Lung (tissue), 13 donors: Measurements from ENCODE around the gene SNRPD2. TPM values are rescaled to one million over a fixed set of nuclear protein-coding genes. Genes with fewer than 3 reads are reported as not detected.

Experiments
- ATAC-seq: fragments of 200-7000 bp; cut with Tn5 transposase; one replicate; pipeline ENCODE4 v1.9.1; 2020; ENCODE audit warnings: moderate number of reproducible peaks; ENCODE audit not compliant: insufficient read depth, low FRiP score
- DNase-seq, 3 donors: peaks; one replicate each; pipeline ENCODE4 v3.0.0-alpha.2; 2013 to 2017
- H3K27ac ChIP-seq, 2 donors: one replicate each; pipeline ENCODE4 v1.5.1; 2013; ENCODE audit warnings: mild to moderate bottlenecking in 2 of 2, moderate library complexity in 2 of 2, control low read depth in 1 of 2, inconsistent platforms in 1 of 2, low read depth in 1 of 2, low read length in 1 of 2
- H3K27me3 ChIP-seq, 3 donors: one replicate each; pipeline ENCODE4 v1.5.1; 2013; ENCODE audit warnings: low read length in 2 of 3; ENCODE audit not compliant: control insufficient read depth in 3 of 3, insufficient read depth in 3 of 3
- H3K36me3 ChIP-seq, 4 donors: one replicate each; pipeline ENCODE4 v1.5.1; 2013; ENCODE audit warnings: low read length in 4 of 4, mild to moderate bottlenecking in 1 of 4, moderate library complexity in 1 of 4; ENCODE audit not compliant: control insufficient read depth in 4 of 4, insufficient read depth in 4 of 4
- H3K4me1 ChIP-seq, 5 donors: one replicate each; pipeline ENCODE4 v1.5.1; 2013; ENCODE audit warnings: low read length in 5 of 5, mild to moderate bottlenecking in 2 of 5, moderate library complexity in 1 of 5; ENCODE audit not compliant: control insufficient read depth in 5 of 5, insufficient read depth in 5 of 5
- H3K4me3 ChIP-seq: one replicate; pipeline ENCODE4 v1.5.1; 2013; ENCODE audit warnings: mild to moderate bottlenecking, control low read depth, moderate library complexity
- H3K9ac ChIP-seq, 2 donors: one replicate each; pipeline ENCODE4 v1.5.1; 2013; ENCODE audit warnings: low read length in 2 of 2, control low read depth in 1 of 2; ENCODE audit not compliant: insufficient read depth in 1 of 2
- H3K9me3 ChIP-seq, 4 donors: one replicate each; pipeline ENCODE4 v1.5.1; 2013; ENCODE audit warnings: low read length in 3 of 4, mild to moderate bottlenecking in 1 of 4, moderate library complexity in 1 of 4; ENCODE audit not compliant: control insufficient read depth in 4 of 4, insufficient read depth in 3 of 4
- WGBS, 2 donors: extraction: QIAGEN DNeasy Blood & Tissue Kit; methylation state at CpG; one replicate each; pipeline ENCODE4 v1.1.7; 2013; 5-methylcytosine and 5-hydroxymethylcytosine counted together
- polyA plus RNA-seq, 2 donors: library from polyadenylated mRNA; stranded (reverse); fragments of 200-250 nt; gene quantifications; one replicate each; pipeline ENCODE4 v1.2.1, GENCODE V29; 2013
- small RNA-seq: library from RNA; depleted of rRNA; stranded (forward); fragments of <200 nt; gene quantifications from one replicate; pipeline ENCODE3, GENCODE V24; 2014; ENCODE audit warnings: low replicate concordance
- total RNA-seq, 2 donors: library from RNA; depleted of rRNA in 1 of 2; stranded (reverse); fragments of >200 nt in 1 of 2; gene quantifications; one replicate each; pipeline ENCODE4 v1.2.1, GENCODE V29; 2014 to 2021
- TF ChIP-seq, protein P1 (sequence below): IDR thresholded peaks from 2 replicates; pipeline ENCODE4 v1.5.1; 2012; ENCODE audit warnings: mild to moderate bottlenecking; ENCODE audit errors: control extremely low read depth, extremely low read depth
- donor health status: control.
- donor health status: control.
- donor health status: Bipolar disorder and iron deficiency.
- donor health status: healthy.
- donor health status: DM: yes; HTN: yes; CAD: no.

Gene SNRPD2
- total and polyA plus RNA-seq, 4 donors: 151 to 410 (median 337) TPM

- Histone ChIP-seq H3K4me1 (peaks cover 0 to 21% (median 0%) of the 10 kb centered on the region in 5 donors), H3K9ac (no peak overlapping the region), H3K36me3 (no peaks in the 10 kb centered on the region), H3K4me3 (no peak overlapping the region), H3K27me3 (peaks cover 0 to 19% (median 10%) of the 10 kb centered on the region in 3 donors), H3K27ac (peak overlapping the region in 1 of 2 donors; percentile 92), H3K9me3 (no peaks in the 10 kb centered on the region)
- TF ChIP-seq, protein P1, sequence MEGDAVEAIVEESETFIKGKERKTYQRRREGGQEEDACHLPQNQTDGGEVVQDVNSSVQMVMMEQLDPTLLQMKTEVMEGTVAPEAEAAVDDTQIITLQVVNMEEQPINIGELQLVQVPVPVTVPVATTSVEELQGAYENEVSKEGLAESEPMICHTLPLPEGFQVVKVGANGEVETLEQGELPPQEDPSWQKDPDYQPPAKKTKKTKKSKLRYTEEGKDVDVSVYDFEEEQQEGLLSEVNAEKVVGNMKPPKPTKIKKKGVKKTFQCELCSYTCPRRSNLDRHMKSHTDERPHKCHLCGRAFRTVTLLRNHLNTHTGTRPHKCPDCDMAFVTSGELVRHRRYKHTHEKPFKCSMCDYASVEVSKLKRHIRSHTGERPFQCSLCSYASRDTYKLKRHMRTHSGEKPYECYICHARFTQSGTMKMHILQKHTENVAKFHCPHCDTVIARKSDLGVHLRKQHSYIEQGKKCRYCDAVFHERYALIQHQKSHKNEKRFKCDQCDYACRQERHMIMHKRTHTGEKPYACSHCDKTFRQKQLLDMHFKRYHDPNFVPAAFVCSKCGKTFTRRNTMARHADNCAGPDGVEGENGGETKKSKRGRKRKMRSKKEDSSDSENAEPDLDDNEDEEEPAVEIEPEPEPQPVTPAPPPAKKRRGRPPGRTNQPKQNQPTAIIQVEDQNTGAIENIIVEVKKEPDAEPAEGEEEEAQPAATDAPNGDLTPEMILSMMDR: no peak
- DNase-seq (no peak), ATAC-seq (no peak)
- WGBS, 2 donors: 45 to 52% methylated on average over 17 of the region's 17 CpGs
These were observed 50.9 kb downstream of the SNRPD2 start for GRCh38 chr19:45640849-45641273.

DNA sequence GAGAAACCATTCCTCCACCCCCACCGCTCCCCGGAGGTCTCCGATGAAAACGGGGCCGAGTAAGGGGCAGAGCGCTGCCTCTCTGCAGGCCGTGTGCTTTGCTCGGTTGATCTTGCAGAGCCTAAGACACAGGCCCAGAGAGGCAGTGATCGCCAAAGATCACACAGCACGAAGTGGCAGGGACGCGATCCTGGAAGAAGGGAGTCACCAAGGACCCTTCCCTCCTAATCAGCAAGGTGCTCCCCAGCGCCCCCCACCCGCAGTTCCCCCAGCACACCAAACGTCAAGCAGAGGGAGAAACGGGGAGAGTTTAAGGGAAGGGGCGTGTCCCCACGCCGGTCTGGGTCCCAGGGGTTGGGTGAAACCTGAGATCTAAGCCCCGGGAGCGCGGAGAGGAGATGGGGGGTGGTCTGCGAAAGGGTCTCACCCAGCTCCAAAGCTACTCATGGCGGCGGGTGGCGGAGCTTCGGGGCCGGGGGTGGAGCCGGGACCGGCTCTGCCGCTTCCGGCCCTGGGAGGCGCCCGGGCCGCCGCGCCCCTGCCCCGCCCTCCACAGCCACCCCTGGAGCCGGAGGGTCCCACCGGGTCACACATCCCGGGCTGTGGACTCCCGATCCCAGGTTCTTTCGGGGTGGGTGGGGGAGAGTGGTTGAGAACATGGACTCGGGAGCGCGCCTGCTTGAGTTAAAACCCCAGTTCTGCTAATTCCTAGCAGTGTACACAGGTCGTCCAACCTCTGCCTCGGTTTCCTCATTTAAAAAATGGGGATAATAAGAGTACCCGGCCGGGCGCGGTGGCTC is 52.6 kb downstream of the SNRPD2 start, which contains the start of gene EML2:
EML2 (minus strand) TSS at position 468 of the 800 bp plus-strand sequence; CDS start at position 447, 21 bp downstream.
- peaks cover 0 to 21% (median 0%) of the 10 kb centered on the region in 5 donors for H3K4me1 ChIP-seq
- no peaks in the 10 kb centered on the region for H3K36me3 ChIP-seq
- ATAC-seq (no peak), DNase-seq (peak; percentile 69 to 79 (median 77))
- TF ChIP-seq, protein P1: peak; percentile 12
- peak within 1 kb of the TSS; percentile 36 to 59 for H3K9ac ChIP-seq
- peak within 1 kb of the TSS in 1 of 2 donors; percentile 73 for H3K27ac ChIP-seq
- no peaks in the 10 kb centered on the region for H3K9me3 ChIP-seq
- 3 to 4% methylated on average over 51 to 52 of the region's 52 CpGs for WGBS, 2 donors
- peaks cover 0 to 10% (median 5%) of the 10 kb centered on the region in 3 donors for H3K27me3 ChIP-seq
- peak within 1 kb of the TSS; percentile 64 for H3K4me3 ChIP-seq

DNA sequence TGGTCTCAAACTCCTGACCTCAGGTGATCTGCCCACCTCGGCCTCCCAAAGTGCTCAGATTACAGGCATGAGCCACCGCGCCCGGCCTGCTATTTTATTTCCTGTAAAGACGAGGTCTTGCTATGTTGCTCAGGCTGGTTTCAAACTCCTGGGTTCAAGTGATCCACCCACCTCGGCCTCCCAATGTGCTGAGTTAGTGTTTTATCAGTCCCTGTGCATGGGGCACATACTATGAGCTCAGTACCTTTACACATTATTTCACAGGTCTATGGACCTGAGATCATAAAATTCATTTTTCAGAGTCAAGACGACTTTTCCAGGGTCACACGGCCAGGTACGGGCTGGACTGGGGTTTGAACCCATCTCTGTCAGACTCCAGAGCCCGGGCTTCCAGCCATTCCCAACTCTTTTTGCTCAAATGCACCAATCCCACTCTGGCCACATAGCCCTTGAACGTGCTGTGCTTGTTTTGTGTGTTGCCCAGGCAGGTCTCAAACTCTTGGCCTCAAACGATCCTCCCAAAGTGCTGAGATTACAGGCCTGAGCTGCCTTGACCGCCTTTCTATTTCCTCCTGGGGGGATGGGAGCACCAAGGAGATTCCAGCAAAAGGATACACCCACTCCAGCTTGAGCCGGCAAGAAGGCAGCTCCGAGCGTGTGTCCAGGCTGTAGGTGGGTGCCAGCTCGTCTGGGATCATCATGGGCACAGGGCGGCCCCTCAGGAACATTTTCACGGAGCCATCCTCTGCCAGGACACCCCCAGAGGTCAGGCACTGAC is 53.7 kb downstream of the SNRPD2 start:
- ATAC-seq: no peak
- DNase-seq: peak in 2 of 3 donors; percentile 34 to 56
- H3K9ac ChIP-seq: no peak overlapping the region
- H3K27me3 ChIP-seq: no peaks in the 10 kb centered on the region
- H3K27ac ChIP-seq: no peak overlapping the region
- 76 to 88% methylated on average over 19 of the region's 19 CpGs for WGBS, 2 donors
- H3K4me1 ChIP-seq: peaks cover 0 to 18% (median 0%) of the 10 kb centered on the region in 5 donors
- H3K36me3 ChIP-seq: no peaks in the 10 kb centered on the region
- no peak overlapping the region for H3K4me3 ChIP-seq
- H3K9me3 ChIP-seq: no peaks in the 10 kb centered on the region
- TF ChIP-seq, protein P1: no peak

Small RNA genes within 50 kb of the gene (small RNA-seq; reads per million reads assigned to genes)
- gene MIR642A (0.21 reads per million, percentile 13 among the genes with 10 or more reads in this experiment), gene RN7SL836P (0.08 reads per million)

Other genes starting within 250 kb of the SNRPD2 start
- gene FOSB, start 224.0 kb downstream of the SNRPD2 start, total RNA-seq: 10 to 100 TPM in 1 of 2 donors, 1 to 10 TPM in 1; 9.9 to 24.2 TPM
- 10 to 100 TPM in 1 of 2 donors, 1 to 10 TPM in 1; 7.9 to 22.8 TPM for gene FOSB, start 224.0 kb downstream of the SNRPD2 start, polyA plus RNA-seq
- 10 to 100 TPM in 1 of 2 donors, 1 to 10 TPM in 1; 5.4 to 10.9 TPM for gene RTN2, start 194.9 kb downstream of the SNRPD2 start, total RNA-seq
- gene RTN2, start 194.9 kb downstream of the SNRPD2 start, polyA plus RNA-seq: 10 to 100 TPM in 1 of 2 donors, 1 to 10 TPM in 1; 8.3 to 10.3 TPM
- gene PPM1N, start 193.5 kb downstream of the SNRPD2 start, total RNA-seq: 1 to 10 TPM in 1 of 2 donors, under 1 TPM in 1; 0.37 to 2.3 TPM
- 1 to 10 TPM; 1.0 to 8.1 TPM for gene PPM1N, start 193.5 kb downstream of the SNRPD2 start, polyA plus RNA-seq
- 100 to 1,000 TPM in 1 of 2 donors, 10 to 100 TPM in 1; 49.1 to 211 TPM for gene VASP, start 184.5 kb downstream of the SNRPD2 start, total RNA-seq
- 100 to 1,000 TPM; 129 to 237 TPM for gene VASP, start 184.5 kb downstream of the SNRPD2 start, polyA plus RNA-seq
- 10 to 100 TPM in 1 of 2 donors, 1 to 10 TPM in 1; 3.5 to 13.6 TPM for gene OPA3, start 107.2 kb downstream of the SNRPD2 start, total RNA-seq
- 1 to 10 TPM; 5.5 to 9.9 TPM for gene OPA3, start 107.2 kb downstream of the SNRPD2 start, polyA plus RNA-seq
- 10 to 100 TPM in 1 of 2 donors, 1 to 10 TPM in 1; 1.3 to 11.0 TPM for gene GPR4, start 89.7 kb downstream of the SNRPD2 start, total RNA-seq
- gene GPR4, start 89.7 kb downstream of the SNRPD2 start, polyA plus RNA-seq: 10 to 100 TPM; 12.6 to 12.8 TPM
- gene EML2, start 52.6 kb downstream of the SNRPD2 start, total RNA-seq: 10 to 100 TPM; 31.9 to 74.5 TPM
- gene EML2, start 52.6 kb downstream of the SNRPD2 start, polyA plus RNA-seq: 10 to 100 TPM; 32.5 to 47.7 TPM
- gene GIPR, start 23.7 kb downstream of the SNRPD2 start, total RNA-seq: 10 to 100 TPM in 1 of 2 donors, 1 to 10 TPM in 1; 4.7 to 14.9 TPM
- gene GIPR, start 23.7 kb downstream of the SNRPD2 start, polyA plus RNA-seq: 1 to 10 TPM; 2.2 to 6.4 TPM
- 10 to 100 TPM in 1 of 2 donors, 1 to 10 TPM in 1; 6.3 to 12.2 TPM for gene QPCTL, start 713 bp upstream of the SNRPD2 start, total RNA-seq
- 10 to 100 TPM in 1 of 2 donors, 1 to 10 TPM in 1; 6.7 to 13.3 TPM for gene QPCTL, start 713 bp upstream of the SNRPD2 start, polyA plus RNA-seq
- gene FBXO46, start 38.9 kb upstream of the SNRPD2 start, total RNA-seq: 10 to 100 TPM; 11.2 to 19.0 TPM
- gene FBXO46, start 38.9 kb upstream of the SNRPD2 start, polyA plus RNA-seq: 1 to 10 TPM; 7.6 to 8.3 TPM
- gene MEIOSIN, start 41.5 kb upstream of the SNRPD2 start, total RNA-seq: not detected
- gene MEIOSIN, start 41.5 kb upstream of the SNRPD2 start, polyA plus RNA-seq: not detected
- gene SIX5, start 77.3 kb upstream of the SNRPD2 start, total RNA-seq: 10 to 100 TPM; 13.5 to 17.4 TPM
- 10 to 100 TPM; 11.7 to 12.7 TPM for gene SIX5, start 77.3 kb upstream of the SNRPD2 start, polyA plus RNA-seq
- 10 to 100 TPM; 32.4 to 70.4 TPM for gene DMPK, start 90.5 kb upstream of the SNRPD2 start, total RNA-seq
- gene DMPK, start 90.5 kb upstream of the SNRPD2 start, polyA plus RNA-seq: 10 to 100 TPM; 35.0 to 45.7 TPM
- gene DMWD, start 100.9 kb upstream of the SNRPD2 start, total RNA-seq: 10 to 100 TPM; 25.4 to 58.2 TPM
- gene DMWD, start 100.9 kb upstream of the SNRPD2 start, polyA plus RNA-seq: 10 to 100 TPM; 21.2 to 28.3 TPM
- under 1 TPM in 1 of 2 donors, not detected in 1; 0.34 TPM for gene RSPH6A, start 123.4 kb upstream of the SNRPD2 start, total RNA-seq
- gene RSPH6A, start 123.4 kb upstream of the SNRPD2 start, polyA plus RNA-seq: under 1 TPM in 1 of 2 donors, not detected in 1; 0.06 TPM
- 10 to 100 TPM; 47.5 to 82.1 TPM for gene SYMPK, start 171.2 kb upstream of the SNRPD2 start, total RNA-seq
- gene SYMPK, start 171.2 kb upstream of the SNRPD2 start, polyA plus RNA-seq: 100 to 1,000 TPM in 1 of 2 donors, 10 to 100 TPM in 1; 40.3 to 125 TPM
- gene FOXA3, start 172.4 kb upstream of the SNRPD2 start, total RNA-seq: under 1 TPM; 0.43 to 0.49 TPM
- under 1 TPM; 0.53 to 0.68 TPM for gene FOXA3, start 172.4 kb upstream of the SNRPD2 start, polyA plus RNA-seq
- 10 to 100 TPM; 21.8 to 24.3 TPM for gene IRF2BP1, start 194.2 kb upstream of the SNRPD2 start, total RNA-seq
- gene IRF2BP1, start 194.2 kb upstream of the SNRPD2 start, polyA plus RNA-seq: 10 to 100 TPM; 10.9 to 16.5 TPM
- gene MYPOP, start 210.7 kb upstream of the SNRPD2 start, total RNA-seq: 1 to 10 TPM; 2.9 to 6.7 TPM
- 1 to 10 TPM; 3.8 to 5.3 TPM for gene MYPOP, start 210.7 kb upstream of the SNRPD2 start, polyA plus RNA-seq
- not detected for gene NANOS2, start 222.8 kb upstream of the SNRPD2 start, total RNA-seq
- gene NANOS2, start 222.8 kb upstream of the SNRPD2 start, polyA plus RNA-seq: not detected